Omental fat pad (tissue), 4 donors: Measurements from ENCODE around the gene MID1. TPM values are rescaled to one million over a fixed set of nuclear protein-coding genes. Genes with fewer than 3 reads are reported as not detected.

ENCODE experiments used
- ATAC-seq: fragments of 150-250 bp; one replicate; pipeline ENCODE4 v1.9.1; 2016; ENCODE audit warnings: mild to moderate bottlenecking, moderate library complexity; ENCODE audit not compliant: low FRiP score
- DNase-seq: peaks from one replicate; pipeline ENCODE4 v3.0.0-alpha.2; 2019; ENCODE audit warnings: low spot score
- CTCF ChIP-seq, 3 donors: fragments of 450-650 bp; IDR thresholded peaks; one replicate each; pipeline ENCODE4 v1.5.1; 2016 to 2017; ENCODE audit warnings: antibody characterized with exemption in 3 of 3, mild to moderate bottlenecking in 3 of 3, moderate library complexity in 2 of 3
- total RNA-seq, 4 donors: library from RNA; depleted of rRNA; stranded (reverse); fragments of >200 nt; gene quantifications; one replicate each; pipeline ENCODE4 v1.1.0, GENCODE V29; 2016

The MID1 gene
- total RNA-seq, 4 donors from 2014 or later, result 8.3 to 14.5 (median 10.8) TPM

GRCh38 chrX:10512258-10512657 lies 108.1 kb downstream of the MID1 start:
- TF ChIP-seq CTCF (IDR thresholded peaks at IDR 0.05), result no peak
- ATAC-seq, result no peak
- no peak for DNase-seq

- DNase-seq, result no peak
- no peak for TF ChIP-seq CTCF (IDR thresholded peaks at IDR 0.05)
- no peak for ATAC-seq
Observed at GRCh38 chrX:10509397-10509796, 111.0 kb downstream of the MID1 start.

DNA sequence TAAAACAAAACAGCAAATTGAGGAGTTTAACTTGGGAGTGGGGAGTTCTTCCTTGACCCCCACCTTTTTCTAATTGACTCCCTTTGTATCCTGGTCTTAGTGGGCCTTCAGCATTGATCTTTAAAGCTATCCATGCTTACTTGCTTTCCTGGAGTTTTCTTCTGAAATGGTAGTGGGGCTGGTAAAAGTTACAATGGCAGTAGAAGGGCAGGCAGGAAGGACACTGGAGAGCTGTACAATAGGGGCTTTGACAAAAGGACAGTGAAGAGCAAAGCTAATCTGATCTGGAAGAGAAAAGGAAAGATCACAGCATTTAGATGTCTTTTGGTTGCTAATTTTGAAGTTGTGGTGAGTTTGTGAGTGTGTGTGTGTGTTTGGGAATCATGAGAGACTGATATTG lies 111.5 kb downstream of the MID1 start:
- DNase-seq (no peak), ATAC-seq (no peak)
- no peak for TF ChIP-seq CTCF (IDR thresholded peaks at IDR 0.05)

DNA sequence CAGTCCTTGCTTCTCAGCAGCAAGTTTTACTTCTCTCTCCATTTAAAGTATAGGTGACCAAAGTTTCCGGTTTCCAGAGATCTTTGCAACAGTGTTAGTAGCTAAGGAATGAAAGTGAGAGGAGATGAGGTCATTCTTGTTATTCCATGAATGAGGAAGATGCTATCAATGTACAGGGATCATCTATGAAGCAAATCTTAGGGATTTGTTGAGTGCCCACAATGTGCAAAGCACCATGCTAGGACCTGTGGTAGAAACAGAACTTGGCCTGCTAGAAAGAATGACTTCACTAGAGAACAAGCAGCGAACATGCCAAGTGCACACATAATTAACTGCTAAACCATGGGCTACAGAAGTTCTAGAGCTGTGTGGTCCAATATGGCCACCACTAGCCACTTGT lies 112.5 kb downstream of the MID1 start:
- no peak for ATAC-seq
- TF ChIP-seq CTCF (IDR thresholded peaks at IDR 0.05), result no peak
- DNase-seq, result no peak

GRCh38 chrX:10507181-10507580 lies 113.2 kb downstream of the MID1 start:
- ATAC-seq (no peak), DNase-seq (no peak)
- TF ChIP-seq CTCF (IDR thresholded peaks at IDR 0.05), result no peak

DNA sequence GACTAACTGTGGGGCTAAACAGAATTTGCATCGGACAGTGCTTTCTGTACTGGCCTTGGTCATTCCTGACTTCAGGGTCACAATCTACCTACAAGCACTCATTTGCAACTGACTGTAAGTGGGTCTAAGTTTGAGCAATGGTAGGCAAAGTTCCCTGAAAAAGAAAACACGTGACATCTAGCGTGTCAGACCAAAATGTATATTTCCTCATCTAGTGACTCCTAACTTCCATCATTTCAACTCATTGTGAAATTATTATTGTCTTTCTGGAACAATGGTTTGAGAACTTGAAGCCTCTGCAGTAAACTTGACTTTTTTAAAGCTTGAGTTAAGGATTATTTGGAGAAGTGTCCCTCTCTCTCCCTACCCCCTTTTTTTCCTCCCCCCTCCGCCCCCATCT lies 113.6 kb downstream of the MID1 start:
- no peak for TF ChIP-seq CTCF (IDR thresholded peaks at IDR 0.05)
- no peak for ATAC-seq
- no peak for DNase-seq

GRCh38 chrX:10505726-10506125 lies 114.7 kb downstream of the MID1 start:
- DNase-seq (no peak), ATAC-seq (no peak)
- no peak for TF ChIP-seq CTCF (IDR thresholded peaks at IDR 0.05)
